ENCODE data around the gene KIRREL2.
"Not testable (repeated sequence)": the region's sequence is repeated elsewhere in the genome, so short reads cannot be mapped to it uniquely, and the experiment has no call there.

Gene KIRREL2

DNA sequence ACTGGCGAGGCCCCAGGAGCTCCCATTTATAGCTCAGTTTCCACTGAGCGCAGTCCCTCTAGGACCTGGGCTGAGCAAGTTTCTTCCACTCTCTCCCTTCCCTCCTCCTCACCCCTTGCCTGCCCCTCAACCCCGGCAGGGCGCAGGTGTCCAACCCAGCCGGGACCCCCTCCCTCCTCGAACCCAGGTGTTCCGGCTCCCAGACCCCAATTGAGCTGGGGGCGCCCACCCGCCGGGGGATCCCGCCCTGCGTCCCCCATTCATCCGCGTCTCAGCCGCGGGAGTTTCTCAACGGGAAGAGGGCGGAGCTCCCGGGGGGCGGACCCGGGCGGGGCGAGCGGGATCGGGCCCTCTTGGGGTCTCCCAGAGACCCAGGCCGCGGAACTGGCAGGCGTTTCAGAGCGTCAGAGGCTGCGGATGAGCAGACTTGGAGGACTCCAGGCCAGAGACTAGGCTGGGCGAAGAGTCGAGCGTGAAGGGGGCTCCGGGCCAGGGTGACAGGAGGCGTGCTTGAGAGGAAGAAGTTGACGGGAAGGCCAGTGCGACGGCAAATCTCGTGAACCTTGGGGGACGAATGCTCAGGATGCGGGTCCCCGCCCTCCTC lies at the start of gene KIRREL2:
TSS of gene KIRREL2 (plus strand) at position 366 of the 604 bp plus-strand sequence. CDS start at position 575, 209 bp downstream.
- DNase-seq (ENCODE audit: low read depth in 3 of 3): no peak

DNA sequence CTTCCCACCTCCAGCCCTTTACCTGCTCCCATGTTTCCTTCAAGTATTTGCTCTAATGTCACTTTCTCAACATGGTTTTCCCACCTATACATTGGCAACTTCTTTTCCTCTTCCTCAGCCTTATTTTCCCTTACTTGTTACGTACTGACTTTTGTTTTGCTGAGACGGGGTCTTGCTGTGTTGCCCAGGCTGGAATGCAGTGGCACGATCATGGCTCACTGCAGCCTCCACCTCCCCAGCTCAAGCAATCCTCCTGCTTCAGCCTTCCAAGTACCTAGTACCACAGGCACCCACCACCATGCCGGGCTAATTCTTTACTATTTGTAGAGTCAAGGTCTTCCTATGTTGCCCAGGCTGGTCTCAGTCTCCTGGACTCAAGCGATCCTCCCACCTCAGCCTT lies 49.1 kb upstream of the KIRREL2 start:
- no peak for DNase-seq (ENCODE audit: low read depth in 3 of 3)

- no peak for DNase-seq (ENCODE audit: low read depth in 3 of 3)
These were observed 45.1 kb upstream of the KIRREL2 start for GRCh38 chr19:35811317-35812219.

GRCh38 chr19:35812220-35813042 lies 44.3 kb upstream of the KIRREL2 start, which contains the start of gene PRODH2:
TSS of gene PRODH2 (minus strand) at chr19:35812845. CDS start at chr19:35812805, 40 bp downstream.
- no peak for DNase-seq (ENCODE audit: low read depth in 3 of 3)

GRCh38 chr19:35813043-35813890 lies 43.4 kb upstream of the KIRREL2 start:
- DNase-seq (ENCODE audit: low read depth in 3 of 3): no peak

- DNase-seq (ENCODE audit: low read depth in 3 of 3): no peak
These were observed 40.4 kb upstream of the KIRREL2 start for GRCh38 chr19:35816262-35816661.

- DNase-seq (ENCODE audit: low read depth in 3 of 3): no peak
These were observed 39.9 kb upstream of the KIRREL2 start for GRCh38 chr19:35816846-35817245.

GRCh38 chr19:35818445-35818844 lies 38.3 kb upstream of the KIRREL2 start:
- no peak for DNase-seq (ENCODE audit: low read depth in 3 of 3)

DNA sequence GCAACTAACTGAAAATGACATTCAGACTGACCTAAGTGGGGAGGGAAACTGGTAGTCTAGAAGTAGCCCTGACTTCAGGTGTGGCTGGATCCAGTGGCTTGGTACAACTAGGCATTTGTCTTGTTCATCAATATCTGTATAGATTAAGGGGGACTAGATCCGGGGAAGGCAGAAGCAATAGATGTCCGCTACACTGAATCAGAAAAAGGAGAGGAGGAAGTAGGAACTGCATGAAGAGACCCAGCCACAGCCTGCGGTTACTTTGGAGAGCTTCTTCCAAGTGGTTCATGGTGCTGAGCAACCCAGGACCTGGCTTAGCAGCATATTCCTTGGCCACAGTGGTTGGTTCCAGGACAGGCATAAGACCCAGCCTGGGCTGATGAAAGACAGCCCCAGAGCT lies 34.1 kb upstream of the KIRREL2 start:
- DNase-seq (ENCODE audit: low read depth in 3 of 3): no peak

DNA sequence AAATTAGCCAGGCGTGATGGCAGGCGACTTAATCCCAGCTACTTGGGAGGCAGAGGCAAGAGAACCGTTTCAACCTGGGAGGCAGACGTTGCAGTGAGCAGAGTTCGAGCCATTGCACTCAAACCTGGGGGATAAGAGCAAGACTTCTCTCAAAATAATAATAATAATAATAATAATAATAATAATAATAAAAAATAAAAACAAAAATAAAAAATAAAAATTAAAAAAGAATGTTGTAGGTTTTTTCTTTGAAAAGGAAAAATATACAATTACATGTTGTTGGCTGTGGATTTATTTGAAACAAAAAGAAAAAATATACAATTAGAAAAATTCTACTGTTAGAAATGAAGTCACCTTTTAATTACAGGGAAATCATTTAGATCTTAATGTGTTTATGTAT lies 32.6 kb upstream of the KIRREL2 start:
- DNase-seq (ENCODE audit: low read depth in 3 of 3): no peak

DNA sequence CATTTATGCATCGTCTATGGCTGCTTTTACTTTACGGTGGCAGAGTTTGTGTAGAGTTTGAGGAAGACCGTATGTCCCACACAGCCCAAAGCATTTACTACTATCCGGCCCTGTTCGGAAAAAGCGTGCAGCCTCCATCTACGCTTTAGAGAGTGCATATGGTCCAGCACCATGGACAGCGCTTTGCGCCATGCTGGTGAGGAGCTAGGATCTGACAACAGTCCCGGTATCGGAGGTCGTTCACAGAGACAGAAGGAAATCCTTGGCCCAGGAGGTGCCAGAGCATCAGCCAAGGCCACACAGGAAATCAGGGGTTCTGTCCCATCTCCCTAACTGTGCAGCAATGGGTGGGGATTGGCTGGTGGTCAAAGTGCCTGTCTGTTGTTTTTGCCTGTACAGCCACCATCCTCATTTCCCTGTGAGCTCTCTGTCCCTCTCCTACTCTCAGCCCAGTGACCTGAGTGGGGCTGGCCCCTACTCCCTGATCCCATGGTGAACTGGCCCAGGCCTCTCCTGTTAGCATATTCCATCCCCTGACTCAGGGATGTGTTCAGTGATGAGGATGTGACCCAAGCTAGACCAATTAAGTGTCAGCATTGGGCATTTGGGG lies 27.9 kb upstream of the KIRREL2 start:
- peak in 2 of 3 experiments; percentile 11 to 50 for DNase-seq (ENCODE audit: low read depth in 3 of 3)

- no peak for DNase-seq (ENCODE audit: low read depth in 3 of 3)
These were observed 25.7 kb upstream of the KIRREL2 start for GRCh38 chr19:35830986-35831385.

GRCh38 chr19:35832054-35832453 lies 24.7 kb upstream of the KIRREL2 start:
- DNase-seq (ENCODE audit: low read depth in 3 of 3): no peak

GRCh38 chr19:35833972-35834371 lies 22.7 kb upstream of the KIRREL2 start:
- DNase-seq (ENCODE audit: low read depth in 3 of 3): no peak

DNA sequence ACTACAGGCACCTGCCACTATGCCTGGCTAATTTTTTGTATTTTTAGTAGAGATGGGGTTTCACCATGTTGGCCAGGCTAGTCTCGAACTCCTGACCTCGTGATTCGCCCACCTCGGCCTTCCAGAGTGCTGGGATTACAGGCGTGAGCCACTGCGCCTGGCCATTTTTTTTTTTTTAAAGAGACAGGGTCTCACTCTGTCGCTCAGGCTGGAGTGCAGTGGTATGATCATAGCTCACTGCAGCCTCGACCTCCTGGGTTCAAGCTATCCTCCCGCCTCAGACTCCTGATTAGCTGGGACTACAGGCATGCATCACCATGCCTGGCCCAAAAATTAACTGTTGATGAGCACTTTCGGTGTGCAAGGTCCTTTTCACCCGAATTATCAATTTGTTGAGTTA lies 20.6 kb upstream of the KIRREL2 start:
- DNase-seq (ENCODE audit: low read depth in 3 of 3): not testable (repeated sequence)

- no peak for DNase-seq (ENCODE audit: low read depth in 3 of 3)
These were observed 14.6 kb upstream of the KIRREL2 start for GRCh38 chr19:35841961-35842595.

DNA sequence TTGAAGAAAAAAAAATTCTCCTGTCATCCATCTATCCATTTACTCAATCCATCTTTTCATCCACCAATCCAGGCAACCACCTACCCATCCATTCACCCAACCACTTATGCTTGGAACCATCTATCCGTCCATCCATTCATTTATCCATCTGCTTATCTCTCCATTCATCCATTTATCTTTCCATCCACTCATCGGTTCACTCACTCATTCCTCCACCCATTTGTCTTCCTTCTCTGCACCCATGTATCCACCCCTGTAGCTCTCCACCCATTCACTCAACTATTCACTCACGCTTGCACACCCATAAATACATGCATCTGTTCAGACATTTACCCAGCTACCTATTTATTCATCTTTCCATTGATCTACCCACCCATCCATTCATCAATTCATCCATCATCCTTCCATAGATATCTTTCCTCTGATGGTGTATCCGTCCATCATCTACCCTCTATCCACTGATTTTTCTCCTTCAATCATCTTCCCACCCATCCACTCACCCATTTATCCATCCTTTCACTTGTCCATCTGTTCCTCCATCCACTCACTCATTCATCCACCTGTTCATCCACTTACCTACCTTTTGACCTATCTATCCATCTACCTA lies 13.9 kb upstream of the KIRREL2 start:
- DNase-seq (ENCODE audit: low read depth in 3 of 3): no peak

DNA sequence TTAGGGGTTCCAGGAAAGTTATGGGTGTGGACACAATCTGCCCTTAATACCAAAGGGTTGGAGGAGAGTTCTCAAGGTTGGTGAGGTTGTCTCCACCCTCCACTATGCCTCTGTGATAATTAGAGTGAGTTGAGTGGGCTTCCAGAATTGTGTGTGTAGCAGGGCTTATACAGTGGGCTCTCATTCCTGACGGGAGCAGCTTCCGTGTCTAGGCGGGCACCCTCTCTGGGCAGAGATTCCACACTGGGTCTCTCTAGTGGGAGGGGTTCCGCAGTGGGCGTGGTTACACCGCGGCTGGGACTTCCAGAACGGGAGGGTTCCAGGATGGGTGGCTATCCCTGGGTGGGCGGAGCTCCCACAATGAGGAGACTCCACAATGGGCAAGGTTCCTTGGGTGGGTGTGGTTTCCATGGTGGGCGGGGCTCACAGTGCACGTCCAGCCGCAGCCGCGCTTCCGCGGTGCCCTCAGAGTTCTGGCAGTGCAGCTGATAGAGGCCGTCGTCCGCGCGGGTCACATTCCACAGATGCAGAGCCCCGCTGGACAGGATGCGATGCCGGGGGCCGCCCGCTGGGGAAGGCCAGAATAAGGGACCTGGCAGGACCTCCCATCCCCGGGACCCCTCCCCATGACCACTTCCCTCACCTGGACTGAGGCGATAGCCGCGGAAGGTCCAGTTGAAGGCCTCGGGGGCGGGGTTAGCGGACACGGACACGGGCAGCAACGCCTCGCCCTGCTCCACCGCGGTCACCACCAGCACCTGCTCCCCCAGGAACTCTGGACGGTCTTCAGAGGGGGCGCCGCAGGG lies 12.8 kb upstream of the KIRREL2 start:
- DNase-seq (ENCODE audit: low read depth in 3 of 3): no peak
